Thyroid gland (tissue), 4 donors: ENCODE measurements around the gene KCND1. TPM values are rescaled to one million over a fixed set of nuclear protein-coding genes. Genes with fewer than 3 reads are reported as not detected.

Source experiments
- DNase-seq, 2 donors: peaks; one replicate each; pipeline ENCODE4 v3.0.0-alpha.2; 2019
- H3K27ac ChIP-seq, 3 donors: fragments of 200-600 bp; sonication (generic); 1 replicate in 2 of 3; 2 replicates in 1 of 3; pipeline ENCODE4 v1.5.1; 2016 to 2019; ENCODE audit warnings: mild to moderate bottlenecking in 1 of 3, moderate library complexity in 1 of 3
- H3K27me3 ChIP-seq: fragments of 200-600 bp; sonication (generic); one replicate; pipeline ENCODE4 v1.5.1; 2019
- H3K36me3 ChIP-seq, 2 donors: fragments of 200-600 bp; sonication (generic); one replicate each; pipeline ENCODE4 v1.5.1; 2016 to 2019
- H3K4me1 ChIP-seq, 2 donors: fragments of 200-600 bp; sonication (generic); one replicate each; pipeline ENCODE4 v1.5.1; 2017 to 2019
- H3K4me3 ChIP-seq, 3 donors: fragments of 200-600 bp; sonication (generic); replicated peaks in 1 of 3; 1 replicate in 2 of 3; 2 replicates in 1 of 3; pipeline ENCODE4 v1.5.1; 2016; ENCODE audit warnings: mild to moderate bottlenecking in 1 of 3
- H3K9me3 ChIP-seq: fragments of 200-600 bp; sonication (generic); one replicate; pipeline ENCODE4 v1.5.1; 2017
- POLR2A ChIP-seq, 2 donors: fragments of 450-650 bp; IDR thresholded peaks; one replicate each; pipeline ENCODE4 v1.6.1; 2017; ENCODE audit warnings: antibody characterized with exemption in 2 of 2, mild to moderate bottlenecking in 2 of 2, moderate library complexity in 1 of 2
- WGBS, 2 donors: methylation state at CpG; one replicate each; pipeline ENCODE4 v1.1.5; 2017; 5-methylcytosine and 5-hydroxymethylcytosine counted together
- intact Hi-C: fragments of 100-400 bp; cut with DNase I; formaldehyde crosslinking; loops from one replicate; pipeline ENCODE4 v1.15.1; 2023
- total RNA-seq, 4 donors: library from RNA; depleted of rRNA; stranded (reverse); fragments of >200 nt; gene quantifications; one replicate each; pipeline ENCODE4 v1.2.3, GENCODE V29; 2016
- TF ChIP-seq, protein P1 (sequence below), 6 experiments: fragments of 200-600 bp in 3 of 6; fragments of 450-650 bp in 3 of 6; sonication (generic) in 3 of 6; IDR thresholded peaks; one replicate each; pipeline ENCODE4 v1.5.1; 2016 to 2019; ENCODE audit warnings: antibody characterized with exemption in 6 of 6, mild to moderate bottlenecking in 2 of 6, inconsistent platforms in 1 of 6, moderate library complexity in 1 of 6

Gene KCND1
- total RNA-seq, 4 donors from 2014 or later: 0.54 to 1.6 (median 1.1) TPM

DNA sequence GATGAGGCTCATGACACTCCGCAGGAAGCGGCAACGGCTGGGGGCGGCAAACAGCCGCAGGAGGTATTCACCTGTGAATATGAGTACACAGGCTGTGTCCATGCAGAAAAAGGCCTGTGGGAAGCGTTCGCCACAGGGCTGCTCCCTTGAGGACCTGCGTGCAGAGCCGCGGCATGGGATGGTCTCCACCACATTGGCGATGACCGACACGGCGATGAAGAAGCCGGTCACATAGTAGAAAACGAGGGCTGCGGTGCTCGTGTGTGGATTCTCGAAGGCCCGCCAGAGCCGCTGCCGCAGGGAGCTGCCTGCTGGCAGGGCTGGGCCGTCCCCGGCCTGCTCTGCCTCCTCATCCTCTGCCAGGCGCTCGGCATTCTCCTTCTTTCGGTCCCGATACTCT, 2.2 kb downstream of the KCND1 start:
- intact Hi-C loops: no loop called here
- no peak for DNase-seq
- Histone ChIP-seq H3K4me1 (peaks cover 7 to 8% of the 10 kb centered on the region in 2 donors), H3K27ac (no peak overlapping the region), H3K9me3 (no peaks in the 10 kb centered on the region), H3K36me3 (no peaks in the 10 kb centered on the region), H3K27me3 (no peaks in the 10 kb centered on the region), H3K4me3 (no peak overlapping the region)
- no peak for TF ChIP-seq POLR2A (IDR thresholded peaks at IDR 0.05)
- TF ChIP-seq, protein P1, sequence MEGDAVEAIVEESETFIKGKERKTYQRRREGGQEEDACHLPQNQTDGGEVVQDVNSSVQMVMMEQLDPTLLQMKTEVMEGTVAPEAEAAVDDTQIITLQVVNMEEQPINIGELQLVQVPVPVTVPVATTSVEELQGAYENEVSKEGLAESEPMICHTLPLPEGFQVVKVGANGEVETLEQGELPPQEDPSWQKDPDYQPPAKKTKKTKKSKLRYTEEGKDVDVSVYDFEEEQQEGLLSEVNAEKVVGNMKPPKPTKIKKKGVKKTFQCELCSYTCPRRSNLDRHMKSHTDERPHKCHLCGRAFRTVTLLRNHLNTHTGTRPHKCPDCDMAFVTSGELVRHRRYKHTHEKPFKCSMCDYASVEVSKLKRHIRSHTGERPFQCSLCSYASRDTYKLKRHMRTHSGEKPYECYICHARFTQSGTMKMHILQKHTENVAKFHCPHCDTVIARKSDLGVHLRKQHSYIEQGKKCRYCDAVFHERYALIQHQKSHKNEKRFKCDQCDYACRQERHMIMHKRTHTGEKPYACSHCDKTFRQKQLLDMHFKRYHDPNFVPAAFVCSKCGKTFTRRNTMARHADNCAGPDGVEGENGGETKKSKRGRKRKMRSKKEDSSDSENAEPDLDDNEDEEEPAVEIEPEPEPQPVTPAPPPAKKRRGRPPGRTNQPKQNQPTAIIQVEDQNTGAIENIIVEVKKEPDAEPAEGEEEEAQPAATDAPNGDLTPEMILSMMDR (IDR thresholded peaks at IDR 0.05): no peak
- WGBS, 2 donors: 91 to 96% methylated on average over 9 to 26 of the region's 28 CpGs

DNA sequence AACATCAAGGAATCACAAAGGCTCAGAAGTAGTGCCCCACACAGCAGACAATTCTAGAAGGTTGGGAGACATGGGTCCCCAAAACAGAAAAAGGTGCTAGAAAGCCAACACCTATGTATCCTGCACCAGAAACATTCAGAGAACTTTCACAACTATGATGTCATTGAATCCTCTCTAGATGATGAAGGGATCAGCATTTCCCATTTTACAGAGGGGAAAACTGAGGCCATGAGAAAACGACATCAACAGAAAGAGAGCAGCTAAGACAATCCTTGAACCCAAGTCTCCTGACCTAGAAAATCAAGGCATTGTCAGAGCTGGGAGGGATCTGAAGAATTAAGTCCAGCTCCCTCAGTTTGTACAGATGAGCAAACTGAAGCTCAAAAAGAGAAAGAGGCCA, 3.3 kb downstream of the KCND1 start:
- peaks cover 7 to 8% of the 10 kb centered on the region in 2 donors for H3K4me1 ChIP-seq
- WGBS, 2 donors: 69 to 75% methylated on average over 1 of the region's 1 CpG
- no peaks in the 10 kb centered on the region for H3K9me3 ChIP-seq

DNA sequence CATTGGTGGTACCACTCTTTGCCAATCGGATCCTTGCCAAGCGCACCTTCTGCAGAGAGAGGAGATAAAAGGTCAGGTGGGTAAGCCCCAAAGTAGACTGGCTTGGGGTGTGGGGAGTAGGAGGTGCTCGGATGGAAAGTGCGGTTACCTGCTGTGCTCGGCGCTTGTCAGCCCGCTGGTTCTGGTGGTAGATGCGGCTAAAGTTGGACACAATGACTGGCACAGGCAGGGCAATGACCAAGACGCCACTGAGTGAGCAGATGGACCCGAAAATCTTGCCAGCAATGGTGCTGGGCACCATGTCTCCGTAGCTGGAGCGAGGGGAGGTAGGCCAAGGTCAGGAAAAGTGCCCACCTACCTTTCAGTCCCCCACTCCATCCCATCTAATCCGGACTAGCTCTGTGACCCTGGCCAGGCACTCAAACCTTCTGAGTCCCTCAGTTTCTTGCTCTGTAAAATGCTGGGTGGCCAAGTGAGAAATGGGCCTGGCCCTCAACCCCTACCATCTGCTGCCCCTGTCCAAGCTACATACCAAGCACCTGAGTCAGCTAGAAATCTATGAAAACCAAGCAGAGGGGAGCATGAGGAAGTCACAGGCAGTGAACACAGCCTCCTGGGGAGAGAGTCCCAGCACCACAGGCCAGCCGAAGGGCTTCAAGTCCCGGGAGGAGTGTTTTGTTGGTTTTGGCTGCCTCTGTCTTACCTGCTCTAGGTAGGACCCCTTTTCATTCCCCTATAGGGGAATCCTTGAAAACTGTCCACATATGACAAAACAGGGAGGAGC, 4.7 kb downstream of the KCND1 start:
- WGBS, 2 donors: 86 to 93% methylated on average over 9 to 14 of the region's 15 CpGs
- Histone ChIP-seq H3K4me3 (no peak overlapping the region), H3K27ac (no peak overlapping the region), H3K36me3 (no peaks in the 10 kb centered on the region), H3K9me3 (no peaks in the 10 kb centered on the region), H3K4me1 (peaks cover 3 to 5% of the 10 kb centered on the region in 2 donors), H3K27me3 (no peaks in the 10 kb centered on the region)
- intact Hi-C loops: no loop called here
- peak; percentile 22 to 23 for DNase-seq
- TF ChIP-seq POLR2A (IDR thresholded peaks at IDR 0.05): no peak
- TF ChIP-seq, protein P1 (IDR thresholded peaks at IDR 0.05): no peak

More for the DNA sequence above, 3.3 kb downstream of the KCND1 start:
- Histone ChIP-seq H3K27ac (no peak overlapping the region), H3K27me3 (no peaks in the 10 kb centered on the region), H3K36me3 (no peaks in the 10 kb centered on the region), H3K4me3 (no peak overlapping the region)
- intact Hi-C loops: no loop called here
- DNase-seq: no peak
- TF ChIP-seq, protein P1 (IDR thresholded peaks at IDR 0.05): no peak
- no peak for TF ChIP-seq POLR2A (IDR thresholded peaks at IDR 0.05)

DNA sequence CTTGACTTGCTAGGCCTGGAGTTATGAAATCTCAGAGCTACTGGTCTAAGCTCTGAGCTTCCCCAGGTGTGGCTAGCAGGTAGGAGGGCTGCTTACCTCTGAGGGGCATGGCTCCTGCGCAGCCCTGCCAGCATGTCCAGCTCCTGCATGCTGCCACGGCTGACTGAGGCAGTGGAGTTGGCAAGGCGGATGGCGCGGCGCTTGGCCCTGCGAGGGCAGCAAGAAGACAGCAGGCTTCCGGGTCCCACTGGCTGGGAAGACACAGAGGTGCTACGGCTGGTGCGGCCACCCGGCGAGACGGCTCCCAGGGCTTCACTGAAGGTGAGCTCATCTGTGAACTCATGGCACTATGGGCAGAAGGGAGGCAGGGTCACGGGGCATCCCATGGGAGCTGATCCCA, 5.7 kb downstream of the KCND1 start:
- intact Hi-C loops: no loop called here
- Histone ChIP-seq H3K36me3 (no peaks in the 10 kb centered on the region), H3K4me3 (no peak overlapping the region), H3K4me1 (no peaks in the 10 kb centered on the region), H3K27ac (no peak overlapping the region), H3K27me3 (no peaks in the 10 kb centered on the region), H3K9me3 (no peaks in the 10 kb centered on the region)
- 93 to 94% methylated on average over 6 to 8 of the region's 14 CpGs for WGBS, 2 donors
- TF ChIP-seq, protein P1 (IDR thresholded peaks at IDR 0.05): no peak
- TF ChIP-seq POLR2A (IDR thresholded peaks at IDR 0.05): no peak
- no peak for DNase-seq

DNA sequence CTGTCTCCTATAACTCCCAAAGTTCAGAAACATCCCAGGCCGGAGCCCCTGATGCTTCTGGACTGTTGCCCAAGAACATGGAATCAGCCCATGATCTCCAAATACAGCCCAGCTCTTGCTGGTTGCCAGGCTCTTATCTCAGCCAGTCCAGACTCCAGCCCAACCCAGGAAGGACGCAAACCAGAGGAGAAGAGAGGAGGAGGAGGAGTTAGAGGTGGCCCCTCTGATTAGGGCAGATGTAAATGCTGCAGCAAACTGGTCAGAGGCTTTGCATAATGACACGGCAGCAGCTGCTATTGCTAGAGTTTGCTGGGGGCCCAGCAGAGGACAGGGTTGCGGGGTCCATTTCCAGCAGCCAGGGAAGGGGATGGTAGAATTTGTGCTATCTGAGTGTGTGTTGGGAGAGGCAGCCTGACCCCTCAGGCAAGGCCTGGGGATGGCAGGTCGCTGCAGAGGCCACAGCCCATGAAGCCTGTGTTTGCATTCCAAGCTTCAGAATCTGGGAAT, 10.0 kb downstream of the KCND1 start:
- Histone ChIP-seq H3K4me1 (peaks cover 0 to under 1% of the 10 kb centered on the region in 2 donors), H3K27ac (no peak overlapping the region), H3K9me3 (no peaks in the 10 kb centered on the region), H3K27me3 (no peaks in the 10 kb centered on the region), H3K36me3 (no peaks in the 10 kb centered on the region), H3K4me3 (no peak overlapping the region)
- intact Hi-C loops: no loop called here
- WGBS, 2 donors: 46 to 63% methylated on average over 2 to 5 of the region's 5 CpGs
- TF ChIP-seq, protein P1 (IDR thresholded peaks at IDR 0.05): no peak
- no peak for TF ChIP-seq POLR2A (IDR thresholded peaks at IDR 0.05)
- no peak for DNase-seq
